K562 (cell line): ENCODE measurements around the gene SNX12. TPM values are rescaled to one million over a fixed set of nuclear protein-coding genes. Genes with fewer than 3 reads are reported as not detected.
A peak's percentile ranks its signal among the peaks of the same experiment; 100 is the strongest.

Experiments
- EHMT2 ChIP-seq: fragments of 450-650 bp; IDR thresholded peaks from 2 replicates; pipeline ENCODE4 v1.6.1; 2018; ENCODE audit warnings: antibody characterized with exemption
- GATAD2A ChIP-seq: fragments of 450-650 bp; IDR thresholded peaks from 2 replicates; pipeline ENCODE4 v1.6.1; 2017
- IRF2 ChIP-seq: sonication (generic); formaldehyde crosslinking; IDR thresholded peaks from 2 replicates; pipeline ENCODE4 v1.8.1; 2022; ENCODE audit warnings: mild to moderate bottlenecking, missing genetic modification reagents
- MYC ChIP-seq, 2 experiments: fragments of 250-450 bp in 1 of 2; sonication (Bioruptor Pico) in 1 of 2; IDR thresholded peaks; 2 replicates each; pipeline versions ENCODE4 v1.5.1 to v1.6.1; 2012 to 2021; ENCODE audit warnings: low read depth in 2 of 2, borderline replicate concordance in 1 of 2, improper control_type of control experiment in 1 of 2, low read length in 1 of 2, mild to moderate bottlenecking in 1 of 2, moderate library complexity in 1 of 2
- ZBTB8A ChIP-seq: fragments of 450-650 bp; IDR thresholded peaks from 2 replicates; pipeline ENCODE4 v1.6.1; 2018; ENCODE audit warnings: mild to moderate bottlenecking, moderate library complexity; ENCODE audit not compliant: partially characterized antibody
- ZKSCAN1 ChIP-seq: fragments of 150-350 bp; IDR thresholded peaks from 2 replicates; pipeline ENCODE4 v1.6.1; 2016; ENCODE audit warnings: low read depth, low read length
- polyA plus RNA-seq, 8 experiments: library from polyadenylated mRNA; depleted of rRNA in 4 of 8; stranded (reverse) in 5 of 8; unstranded in 3 of 8; fragments of >200 nt; fragmentation: Nextera tagmentation in 2 of 8; fragmentation: Illumina TruSeq in 1 of 8; extraction: Ambion mirVana in 2 of 8; extraction: Trizol in 1 of 8; gene quantifications; 2 replicates each; pipeline versions ENCODE4 v1.2.1 to v1.2.3, GENCODE V29; 2011 to 2014; ENCODE audit warnings: inconsistent platforms in 1 of 8, missing spikeins in 1 of 8
- total RNA-seq, 7 experiments: library from RNA; depleted of rRNA in 6 of 7; stranded (reverse); fragments of >200 nt in 6 of 7; fragmentation: Illumina TruSeq in 2 of 7; extraction: Trizol in 2 of 7; gene quantifications; 2 replicates each; pipeline versions ENCODE4 v1.2.1 to v1.2.3, GENCODE V29; 2011 to 2021; ENCODE audit warnings: low replicate concordance in 1 of 7
- TF ChIP-seq, protein P1 (sequence below): fragments of 450-650 bp; IDR thresholded peaks from 2 replicates; pipeline ENCODE4 v1.6.1; 2018; ENCODE audit not compliant: partially characterized antibody
- TF ChIP-seq, protein P2 (sequence below): IDR thresholded peaks from 2 replicates; pipeline ENCODE4 v1.6.1; 2011; ENCODE audit warnings: borderline replicate concordance, low read depth, mild to moderate bottlenecking, moderate library complexity, low read length; ENCODE audit not compliant: insufficient read depth, poor library complexity, severe bottlenecking
- TF ChIP-seq, protein P3 (sequence below): sonication (generic); formaldehyde crosslinking; IDR thresholded peaks from 2 replicates; pipeline ENCODE4 v1.8.0; 2023; ENCODE audit warnings: mild to moderate bottlenecking, missing genetic modification reagents
- TF ChIP-seq, protein P4 (sequence below): fragments of 250-450 bp; sonication (Bioruptor Pico); IDR thresholded peaks from 2 replicates; pipeline ENCODE4 v1.8.0; 2022; ENCODE audit warnings: moderate library complexity, mild to moderate bottlenecking, inconsistent platforms
- TF ChIP-seq, protein P5 (sequence below): fragments of 250-450 bp; sonication (Bioruptor Pico); IDR thresholded peaks from 2 replicates; pipeline ENCODE4 v1.5.1; 2021; ENCODE audit warnings: mild to moderate bottlenecking

SNX12 gene
- total and polyA plus RNA-seq, 9 of the 15 experiments (the other 6 are each of a cell fraction or from before 2014, with no cell fraction given) = 12.7 to 50.3 (median 37.1) TPM

DNA sequence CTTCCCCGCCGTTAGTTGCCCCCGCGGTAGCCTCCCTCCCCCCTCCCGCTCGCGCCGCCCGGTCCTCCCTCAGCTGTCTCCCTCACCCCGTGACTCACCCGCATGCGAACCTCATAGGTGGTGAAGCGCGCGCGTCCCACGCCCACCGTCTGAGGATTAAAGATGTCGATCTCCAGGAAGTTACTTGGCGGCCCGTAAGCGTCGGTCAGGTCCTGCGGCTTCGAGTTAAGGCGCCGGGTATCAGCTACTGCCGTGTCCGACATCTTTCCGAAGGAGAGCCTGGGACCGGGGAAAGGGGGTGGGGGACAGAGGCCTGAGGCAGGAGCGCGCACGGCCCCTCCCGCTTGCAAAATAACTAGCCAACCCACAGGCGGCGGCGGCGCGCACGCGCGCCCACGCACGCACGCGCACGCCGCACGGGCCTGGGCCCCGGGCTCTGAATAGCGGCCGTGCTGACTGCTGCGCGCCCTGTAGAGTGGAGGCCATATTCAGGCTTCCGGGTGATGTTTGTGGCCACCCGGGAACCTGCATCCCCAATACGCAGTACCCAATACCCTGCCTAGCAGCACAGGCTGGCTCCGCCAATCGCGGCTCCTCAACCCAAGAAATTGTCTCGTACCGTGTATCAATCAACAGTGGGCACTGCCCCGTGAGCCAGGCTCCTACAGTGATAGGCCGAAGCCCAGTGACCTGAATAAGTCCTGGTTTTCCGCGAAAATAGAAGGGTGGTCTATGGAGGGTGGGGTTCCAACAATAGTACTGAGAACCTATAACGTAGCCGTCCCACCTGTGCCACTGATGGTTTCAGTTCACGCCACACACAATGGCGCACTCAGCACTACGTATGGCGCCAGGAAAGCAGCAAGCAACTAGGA is at the start of gene SNX12 (continued):
- TF ChIP-seq, protein P1, sequence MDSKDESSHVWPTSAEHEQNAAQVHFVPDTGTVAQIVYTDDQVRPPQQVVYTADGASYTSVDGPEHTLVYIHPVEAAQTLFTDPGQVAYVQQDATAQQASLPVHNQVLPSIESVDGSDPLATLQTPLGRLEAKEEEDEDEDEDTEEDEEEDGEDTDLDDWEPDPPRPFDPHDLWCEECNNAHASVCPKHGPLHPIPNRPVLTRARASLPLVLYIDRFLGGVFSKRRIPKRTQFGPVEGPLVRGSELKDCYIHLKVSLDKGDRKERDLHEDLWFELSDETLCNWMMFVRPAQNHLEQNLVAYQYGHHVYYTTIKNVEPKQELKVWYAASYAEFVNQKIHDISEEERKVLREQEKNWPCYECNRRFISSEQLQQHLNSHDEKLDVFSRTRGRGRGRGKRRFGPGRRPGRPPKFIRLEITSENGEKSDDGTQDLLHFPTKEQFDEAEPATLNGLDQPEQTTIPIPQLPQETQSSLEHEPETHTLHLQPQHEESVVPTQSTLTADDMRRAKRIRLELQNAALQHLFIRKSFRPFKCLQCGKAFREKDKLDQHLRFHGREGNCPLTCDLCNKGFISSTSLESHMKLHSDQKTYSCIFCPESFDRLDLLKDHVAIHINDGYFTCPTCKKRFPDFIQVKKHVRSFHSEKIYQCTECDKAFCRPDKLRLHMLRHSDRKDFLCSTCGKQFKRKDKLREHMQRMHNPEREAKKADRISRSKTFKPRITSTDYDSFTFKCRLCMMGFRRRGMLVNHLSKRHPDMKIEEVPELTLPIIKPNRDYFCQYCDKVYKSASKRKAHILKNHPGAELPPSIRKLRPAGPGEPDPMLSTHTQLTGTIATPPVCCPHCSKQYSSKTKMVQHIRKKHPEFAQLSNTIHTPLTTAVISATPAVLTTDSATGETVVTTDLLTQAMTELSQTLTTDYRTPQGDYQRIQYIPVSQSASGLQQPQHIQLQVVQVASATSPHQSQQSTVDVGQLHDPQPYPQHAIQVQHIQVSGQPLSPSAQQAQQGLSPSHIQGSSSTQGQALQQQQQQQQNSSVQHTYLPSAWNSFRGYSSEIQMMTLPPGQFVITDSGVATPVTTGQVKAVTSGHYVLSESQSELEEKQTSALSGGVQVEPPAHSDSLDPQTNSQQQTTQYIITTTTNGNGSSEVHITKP = no peak
- TF ChIP-seq, protein P2, sequence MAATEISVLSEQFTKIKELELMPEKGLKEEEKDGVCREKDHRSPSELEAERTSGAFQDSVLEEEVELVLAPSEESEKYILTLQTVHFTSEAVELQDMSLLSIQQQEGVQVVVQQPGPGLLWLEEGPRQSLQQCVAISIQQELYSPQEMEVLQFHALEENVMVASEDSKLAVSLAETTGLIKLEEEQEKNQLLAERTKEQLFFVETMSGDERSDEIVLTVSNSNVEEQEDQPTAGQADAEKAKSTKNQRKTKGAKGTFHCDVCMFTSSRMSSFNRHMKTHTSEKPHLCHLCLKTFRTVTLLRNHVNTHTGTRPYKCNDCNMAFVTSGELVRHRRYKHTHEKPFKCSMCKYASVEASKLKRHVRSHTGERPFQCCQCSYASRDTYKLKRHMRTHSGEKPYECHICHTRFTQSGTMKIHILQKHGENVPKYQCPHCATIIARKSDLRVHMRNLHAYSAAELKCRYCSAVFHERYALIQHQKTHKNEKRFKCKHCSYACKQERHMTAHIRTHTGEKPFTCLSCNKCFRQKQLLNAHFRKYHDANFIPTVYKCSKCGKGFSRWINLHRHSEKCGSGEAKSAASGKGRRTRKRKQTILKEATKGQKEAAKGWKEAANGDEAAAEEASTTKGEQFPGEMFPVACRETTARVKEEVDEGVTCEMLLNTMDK = no peak
- no peak for TF ChIP-seq EHMT2
- TF ChIP-seq GATAD2A = 0 out of 2 replicates have a peak, but pooled peaks have one; percentile 27
- TF ChIP-seq, protein P3, sequence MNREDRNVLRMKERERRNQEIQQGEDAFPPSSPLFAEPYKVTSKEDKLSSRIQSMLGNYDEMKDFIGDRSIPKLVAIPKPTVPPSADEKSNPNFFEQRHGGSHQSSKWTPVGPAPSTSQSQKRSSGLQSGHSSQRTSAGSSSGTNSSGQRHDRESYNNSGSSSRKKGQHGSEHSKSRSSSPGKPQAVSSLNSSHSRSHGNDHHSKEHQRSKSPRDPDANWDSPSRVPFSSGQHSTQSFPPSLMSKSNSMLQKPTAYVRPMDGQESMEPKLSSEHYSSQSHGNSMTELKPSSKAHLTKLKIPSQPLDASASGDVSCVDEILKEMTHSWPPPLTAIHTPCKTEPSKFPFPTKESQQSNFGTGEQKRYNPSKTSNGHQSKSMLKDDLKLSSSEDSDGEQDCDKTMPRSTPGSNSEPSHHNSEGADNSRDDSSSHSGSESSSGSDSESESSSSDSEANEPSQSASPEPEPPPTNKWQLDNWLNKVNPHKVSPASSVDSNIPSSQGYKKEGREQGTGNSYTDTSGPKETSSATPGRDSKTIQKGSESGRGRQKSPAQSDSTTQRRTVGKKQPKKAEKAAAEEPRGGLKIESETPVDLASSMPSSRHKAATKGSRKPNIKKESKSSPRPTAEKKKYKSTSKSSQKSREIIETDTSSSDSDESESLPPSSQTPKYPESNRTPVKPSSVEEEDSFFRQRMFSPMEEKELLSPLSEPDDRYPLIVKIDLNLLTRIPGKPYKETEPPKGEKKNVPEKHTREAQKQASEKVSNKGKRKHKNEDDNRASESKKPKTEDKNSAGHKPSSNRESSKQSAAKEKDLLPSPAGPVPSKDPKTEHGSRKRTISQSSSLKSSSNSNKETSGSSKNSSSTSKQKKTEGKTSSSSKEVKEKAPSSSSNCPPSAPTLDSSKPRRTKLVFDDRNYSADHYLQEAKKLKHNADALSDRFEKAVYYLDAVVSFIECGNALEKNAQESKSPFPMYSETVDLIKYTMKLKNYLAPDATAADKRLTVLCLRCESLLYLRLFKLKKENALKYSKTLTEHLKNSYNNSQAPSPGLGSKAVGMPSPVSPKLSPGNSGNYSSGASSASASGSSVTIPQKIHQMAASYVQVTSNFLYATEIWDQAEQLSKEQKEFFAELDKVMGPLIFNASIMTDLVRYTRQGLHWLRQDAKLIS = no peak
- peak; percentile 73 for TF ChIP-seq MYC (IDR thresholded peaks at IDR 0.05; ENCODE audit: low read depth, low read length)
- no peak for TF ChIP-seq MYC (CRISPR knock-in tag; IDR thresholded peaks at IDR 0.05; ENCODE audit: borderline replicate concordance, low read depth)
- TF ChIP-seq IRF2 (CRISPR knock-in tag) = no peak
- TF ChIP-seq ZKSCAN1 = no peak
- TF ChIP-seq, protein P4, sequence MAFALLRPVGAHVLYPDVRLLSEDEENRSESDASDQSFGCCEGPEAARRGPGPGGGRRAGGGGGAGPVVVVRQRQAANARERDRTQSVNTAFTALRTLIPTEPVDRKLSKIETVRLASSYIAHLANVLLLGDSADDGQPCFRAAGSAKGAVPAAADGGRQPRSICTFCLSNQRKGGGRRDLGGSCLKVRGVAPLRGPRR = no peak
- no peak for TF ChIP-seq ZBTB8A
- TF ChIP-seq, protein P5, sequence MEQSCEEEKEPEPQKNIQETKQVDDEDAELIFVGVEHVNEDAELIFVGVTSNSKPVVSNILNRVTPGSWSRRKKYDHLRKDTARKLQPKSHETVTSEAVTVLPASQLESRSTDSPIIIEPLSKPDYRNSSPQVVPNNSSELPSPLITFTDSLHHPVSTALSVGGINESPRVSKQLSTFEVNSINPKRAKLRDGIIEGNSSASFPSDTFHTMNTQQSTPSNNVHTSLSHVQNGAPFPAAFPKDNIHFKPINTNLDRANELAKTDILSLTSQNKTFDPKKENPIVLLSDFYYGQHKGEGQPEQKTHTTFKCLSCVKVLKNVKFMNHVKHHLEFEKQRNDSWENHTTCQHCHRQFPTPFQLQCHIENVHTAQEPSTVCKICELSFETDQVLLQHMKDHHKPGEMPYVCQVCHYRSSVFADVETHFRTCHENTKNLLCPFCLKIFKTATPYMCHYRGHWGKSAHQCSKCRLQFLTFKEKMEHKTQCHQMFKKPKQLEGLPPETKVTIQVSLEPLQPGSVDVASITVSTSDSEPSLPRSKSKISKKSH (CRISPR knock-in tag) = no peak
